Measurements from ENCODE around the gene ADAMTS6.
A peak's percentile ranks its signal among the peaks of the same experiment; 100 is the strongest.
"Not testable (repeated sequence)": the region's sequence is repeated elsewhere in the genome, so short reads cannot be mapped to it uniquely, and the experiment has no call there.

The ADAMTS6 gene

GRCh38 chr5:65192331-65192730 lies 289.4 kb downstream of the ADAMTS6 start:
- no peaks in the 10 kb centered on the region for H3K27me3 Mint-ChIP-seq
- no peak overlapping the region for H3K27ac Mint-ChIP-seq
- no peaks in the 10 kb centered on the region for H3K9me3 Mint-ChIP-seq
- H3K4me1 Mint-ChIP-seq (ENCODE audit: low read depth) = peaks cover 25% of the 10 kb centered on the region
- no peaks in the 10 kb centered on the region for H3K36me3 Mint-ChIP-seq (ENCODE audit: low read depth)
- H3K4me3 Mint-ChIP-seq = no peak overlapping the region

GRCh38 chr5:65191554-65192135 lies 290.1 kb downstream of the ADAMTS6 start:
- Mint-ChIP-seq H3K4me3 (no peak overlapping the region), H3K4me1 (ENCODE audit: low read depth) (peaks cover 25% of the 10 kb centered on the region), H3K27ac (no peak overlapping the region), H3K9me3 (no peaks in the 10 kb centered on the region), H3K36me3 (ENCODE audit: low read depth) (no peaks in the 10 kb centered on the region), H3K27me3 (no peaks in the 10 kb centered on the region)

DNA sequence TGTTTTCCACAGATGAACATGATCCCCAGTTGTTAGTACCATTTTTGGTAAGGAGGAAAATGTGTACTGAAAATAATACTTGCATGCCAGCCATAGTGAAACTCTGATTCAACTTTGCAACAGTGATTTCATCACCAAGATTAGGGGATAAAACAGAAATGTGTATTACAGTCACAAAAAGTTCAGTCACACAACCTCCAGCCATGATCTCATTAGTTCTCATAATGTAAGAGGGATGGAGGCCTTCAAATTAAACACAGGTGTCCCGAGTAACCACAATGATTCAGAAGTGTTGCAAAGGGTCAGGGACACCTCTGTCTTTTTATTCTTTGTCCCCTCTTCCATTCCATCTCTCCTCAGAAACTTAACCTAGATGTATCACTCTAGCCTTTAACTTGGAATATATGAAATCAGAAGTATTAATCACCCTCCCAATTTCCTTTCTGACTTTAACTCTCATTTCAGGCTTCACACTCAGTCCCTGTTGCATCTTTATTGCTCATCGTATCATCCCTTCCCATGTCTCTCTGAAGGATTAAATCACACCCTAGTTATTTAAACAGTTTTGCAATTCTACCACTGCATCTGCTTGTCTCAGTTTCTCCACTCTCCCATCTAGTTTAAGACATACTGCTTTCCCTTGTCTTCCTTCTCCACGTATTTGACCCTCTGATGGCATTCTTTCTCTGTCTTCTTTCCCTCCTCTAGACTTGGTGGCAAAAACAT lies 291.2 kb downstream of the ADAMTS6 start:
- Mint-ChIP-seq H3K36me3 (ENCODE audit: low read depth) (no peaks in the 10 kb centered on the region), H3K9me3 (no peaks in the 10 kb centered on the region), H3K27ac (peak overlapping the region; percentile 74), H3K4me1 (ENCODE audit: low read depth) (peaks cover 25% of the 10 kb centered on the region), H3K4me3 (peak overlapping the region; percentile 8), H3K27me3 (no peaks in the 10 kb centered on the region)

DNA sequence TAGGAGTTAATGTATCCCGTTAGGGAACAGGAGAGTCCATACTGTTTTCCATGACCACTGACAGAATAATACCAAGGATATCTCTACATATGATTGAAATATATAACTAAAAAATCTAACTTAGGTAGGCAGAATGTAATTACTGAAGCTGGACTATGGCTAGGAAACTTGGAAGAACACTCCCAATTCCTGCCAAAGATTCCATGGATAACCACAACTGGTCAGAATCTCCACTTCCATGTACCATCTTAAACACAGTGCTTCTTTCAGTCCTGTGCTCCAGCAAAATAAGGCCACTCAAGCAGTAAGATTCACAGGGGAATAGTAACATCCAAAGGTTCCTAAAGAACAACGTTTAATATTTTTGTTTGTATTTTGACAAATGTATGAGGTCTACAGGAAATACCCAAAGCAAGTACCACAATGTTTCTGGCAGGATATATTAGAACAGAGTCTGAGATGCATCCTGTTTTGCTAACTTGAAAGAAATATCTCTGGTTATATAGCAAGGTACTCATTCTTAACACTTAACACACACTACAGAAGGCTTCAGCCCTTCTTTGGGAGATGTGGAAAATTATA lies 295.0 kb downstream of the ADAMTS6 start:
- Mint-ChIP-seq H3K27ac (no peak overlapping the region), H3K4me3 (no peak overlapping the region), H3K4me1 (ENCODE audit: low read depth) (peaks cover 25% of the 10 kb centered on the region), H3K9me3 (no peaks in the 10 kb centered on the region), H3K36me3 (ENCODE audit: low read depth) (no peaks in the 10 kb centered on the region), H3K27me3 (no peaks in the 10 kb centered on the region)

GRCh38 chr5:65185468-65185867 lies 296.3 kb downstream of the ADAMTS6 start:
- Mint-ChIP-seq H3K4me3 (no peak overlapping the region), H3K36me3 (ENCODE audit: low read depth) (no peaks in the 10 kb centered on the region), H3K27me3 (no peaks in the 10 kb centered on the region), H3K4me1 (ENCODE audit: low read depth) (peaks cover 18% of the 10 kb centered on the region), H3K27ac (no peak overlapping the region), H3K9me3 (no peaks in the 10 kb centered on the region)

DNA sequence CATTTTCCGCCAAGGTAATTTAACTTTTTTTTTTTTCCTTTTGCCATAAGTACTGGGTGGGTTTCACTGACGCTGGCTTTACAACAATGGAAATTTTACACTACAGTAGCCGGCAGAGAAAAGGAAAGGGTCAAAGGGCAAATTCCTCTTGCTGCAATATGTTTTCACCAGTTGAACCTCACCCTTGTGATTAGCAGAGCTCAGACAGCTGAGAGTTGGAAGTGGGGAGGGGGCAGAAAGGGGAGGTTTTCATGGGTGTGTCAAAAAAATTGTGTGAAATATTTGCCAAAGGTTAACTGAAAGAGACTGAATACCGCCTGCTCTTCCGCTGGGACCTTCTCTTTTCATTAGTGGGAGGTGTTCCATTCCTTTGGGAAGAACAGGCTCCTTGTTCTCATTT lies 296.9 kb downstream of the ADAMTS6 start:
- Mint-ChIP-seq H3K4me3 (no peak overlapping the region), H3K9me3 (no peaks in the 10 kb centered on the region), H3K27me3 (no peaks in the 10 kb centered on the region), H3K27ac (no peak overlapping the region), H3K4me1 (ENCODE audit: low read depth) (peaks cover 11% of the 10 kb centered on the region), H3K36me3 (ENCODE audit: low read depth) (no peaks in the 10 kb centered on the region)

- H3K9me3 Mint-ChIP-seq; H3K36me3 Mint-ChIP-seq (ENCODE audit: low read depth); H3K4me3 Mint-ChIP-seq; H3K27ac Mint-ChIP-seq: not testable (repeated sequence)
- H3K4me1 Mint-ChIP-seq (ENCODE audit: low read depth) = peaks cover 12% of the 10 kb centered on the region
- peaks cover 17% of the 10 kb centered on the region for H3K27me3 Mint-ChIP-seq
These were observed 307.5 kb downstream of the ADAMTS6 start for GRCh38 chr5:65174231-65174630.

- no peaks in the 10 kb centered on the region for H3K9me3 Mint-ChIP-seq
These were observed 308.6 kb downstream of the ADAMTS6 start for GRCh38 chr5:65173130-65173525.

DNA sequence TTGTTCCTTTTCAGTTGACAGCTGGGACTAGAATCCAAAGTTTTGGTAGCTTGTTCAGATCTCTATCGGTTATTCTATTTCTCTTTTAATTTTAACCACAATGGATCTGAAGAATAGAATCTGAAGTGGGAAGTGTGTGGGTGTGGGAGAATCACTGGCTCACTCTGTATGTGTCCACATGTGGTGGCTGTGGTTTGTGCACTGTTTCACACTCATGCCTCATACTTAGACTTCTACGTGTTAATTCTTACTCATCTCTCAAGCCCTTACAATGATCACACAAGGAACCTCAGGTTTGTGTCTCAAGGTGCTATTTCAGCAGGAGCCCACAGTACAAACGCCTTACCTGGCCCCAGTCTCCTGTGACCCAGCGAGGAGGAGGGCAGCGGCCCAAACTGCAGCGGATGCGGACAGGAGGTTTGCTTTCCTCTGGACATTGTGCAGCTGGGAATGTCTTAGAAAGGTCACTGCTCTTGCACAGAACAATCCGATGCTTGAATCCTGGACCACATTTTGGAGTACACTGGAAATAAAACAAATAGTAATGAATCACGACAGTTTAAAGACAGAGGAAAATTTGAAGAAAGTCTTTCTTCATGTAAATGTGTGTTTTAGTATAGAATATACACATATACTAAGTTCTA lies 309.1 kb downstream of the ADAMTS6 start:
- Mint-ChIP-seq H3K36me3 (ENCODE audit: low read depth) (peaks cover 4% of the 10 kb centered on the region), H3K4me1 (ENCODE audit: low read depth) (peaks cover 12% of the 10 kb centered on the region), H3K27me3 (peaks cover 17% of the 10 kb centered on the region), H3K4me3 (no peak overlapping the region), H3K27ac (peak overlapping the region; percentile 29), H3K9me3 (no peaks in the 10 kb centered on the region)

More at GRCh38 chr5:65173130-65173525, 308.6 kb downstream of the ADAMTS6 start:
- Mint-ChIP-seq H3K27ac (no peak overlapping the region), H3K36me3 (ENCODE audit: low read depth) (peaks cover 4% of the 10 kb centered on the region), H3K4me3 (no peak overlapping the region), H3K4me1 (ENCODE audit: low read depth) (peaks cover 12% of the 10 kb centered on the region), H3K27me3 (peaks cover 17% of the 10 kb centered on the region)

DNA sequence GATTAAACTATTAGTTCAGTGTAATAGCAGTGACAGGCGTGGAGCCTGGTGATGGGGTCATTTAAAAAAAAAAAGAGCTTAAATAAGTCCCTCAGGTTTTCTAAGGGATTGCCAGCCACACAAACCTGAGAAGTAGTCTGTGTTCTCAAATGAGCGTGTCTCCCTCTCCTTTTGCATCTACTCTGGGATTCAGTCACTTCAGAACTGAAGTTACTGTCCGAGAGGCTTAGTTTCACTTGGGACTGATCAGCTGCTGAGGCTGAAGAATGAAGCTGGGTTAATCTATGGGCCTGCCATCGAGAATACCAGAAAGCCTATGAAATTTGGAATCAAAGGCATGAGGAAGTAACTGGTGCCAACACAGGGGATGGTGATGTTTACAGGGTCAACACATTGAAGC lies 310.1 kb downstream of the ADAMTS6 start:
- Mint-ChIP-seq H3K9me3 (no peaks in the 10 kb centered on the region), H3K27ac (no peak overlapping the region), H3K36me3 (ENCODE audit: low read depth) (peaks cover 4% of the 10 kb centered on the region), H3K4me3 (no peak overlapping the region), H3K27me3 (peaks cover 14% of the 10 kb centered on the region), H3K4me1 (ENCODE audit: low read depth) (peaks cover 12% of the 10 kb centered on the region)

- no peaks in the 10 kb centered on the region for H3K36me3 Mint-ChIP-seq (ENCODE audit: low read depth)
- no peaks in the 10 kb centered on the region for H3K9me3 Mint-ChIP-seq
- H3K4me3 Mint-ChIP-seq = no peak overlapping the region
- no peak overlapping the region for H3K27ac Mint-ChIP-seq
- no peaks in the 10 kb centered on the region for H3K4me1 Mint-ChIP-seq (ENCODE audit: low read depth)
- H3K27me3 Mint-ChIP-seq = peaks cover 4% of the 10 kb centered on the region
These were observed 318.0 kb downstream of the ADAMTS6 start for GRCh38 chr5:65163698-65164097.

DNA sequence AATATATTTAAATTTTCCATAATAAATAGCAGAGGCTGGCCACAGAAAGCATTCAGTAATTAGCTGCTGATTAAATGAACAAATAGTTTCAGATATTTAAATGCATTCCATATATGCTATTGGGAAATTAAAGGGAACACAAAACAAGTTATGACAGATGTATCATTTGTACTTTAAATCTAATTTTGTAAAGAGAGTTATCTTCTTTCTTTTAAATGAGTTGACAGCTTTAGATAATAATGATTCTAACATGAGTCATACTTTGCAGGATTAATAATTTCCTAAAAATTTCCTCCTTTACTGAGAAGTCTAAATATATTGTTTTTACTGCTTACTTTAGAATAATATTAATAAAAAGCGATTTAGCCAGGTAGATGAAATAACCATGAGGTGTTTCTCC lies 320.1 kb downstream of the ADAMTS6 start:
- H3K4me1 Mint-ChIP-seq (ENCODE audit: low read depth) = peaks cover 5% of the 10 kb centered on the region
- H3K36me3 Mint-ChIP-seq (ENCODE audit: low read depth) = no peaks in the 10 kb centered on the region
- peaks cover 4% of the 10 kb centered on the region for H3K27me3 Mint-ChIP-seq
- H3K27ac Mint-ChIP-seq = no peak overlapping the region
- no peak overlapping the region for H3K4me3 Mint-ChIP-seq
- H3K9me3 Mint-ChIP-seq = no peaks in the 10 kb centered on the region

DNA sequence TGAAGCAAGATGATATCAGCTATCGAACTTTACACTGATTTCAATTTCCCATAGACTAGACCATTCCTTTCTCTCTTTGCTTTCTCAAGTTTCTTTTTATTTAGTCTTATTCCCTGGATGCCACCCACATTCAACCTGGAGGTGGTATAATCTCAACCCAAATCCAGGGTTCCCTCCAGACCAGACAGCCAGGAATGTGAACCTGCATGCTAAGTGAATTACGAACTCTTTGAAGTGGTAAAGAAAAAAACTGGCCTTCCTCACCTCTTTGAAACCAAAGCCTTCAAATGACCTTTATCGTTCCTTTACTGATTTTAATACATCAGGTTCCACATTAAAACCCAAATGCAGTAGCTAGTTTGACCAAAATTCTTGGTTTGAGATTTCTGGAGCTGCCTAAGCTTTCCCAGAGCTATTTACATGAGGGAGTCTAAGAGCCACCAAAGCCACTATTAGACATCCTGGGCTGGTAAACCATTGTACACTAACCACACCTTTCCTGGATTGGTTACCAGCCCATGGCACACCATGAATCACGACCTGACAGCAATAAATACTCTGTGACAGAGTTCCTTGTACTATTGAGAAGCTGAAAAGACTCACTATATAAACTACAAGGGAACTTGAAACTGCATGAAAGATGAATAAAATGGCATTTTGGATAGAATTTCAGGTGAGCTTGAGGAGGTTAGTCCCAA lies 323.7 kb downstream of the ADAMTS6 start:
- no peaks in the 10 kb centered on the region for H3K9me3 Mint-ChIP-seq
- no peaks in the 10 kb centered on the region for H3K36me3 Mint-ChIP-seq (ENCODE audit: low read depth)
- no peak overlapping the region for H3K4me3 Mint-ChIP-seq
- no peak overlapping the region for H3K27ac Mint-ChIP-seq
- peaks cover 5% of the 10 kb centered on the region for H3K4me1 Mint-ChIP-seq (ENCODE audit: low read depth)
- H3K27me3 Mint-ChIP-seq = peaks cover 4% of the 10 kb centered on the region

DNA sequence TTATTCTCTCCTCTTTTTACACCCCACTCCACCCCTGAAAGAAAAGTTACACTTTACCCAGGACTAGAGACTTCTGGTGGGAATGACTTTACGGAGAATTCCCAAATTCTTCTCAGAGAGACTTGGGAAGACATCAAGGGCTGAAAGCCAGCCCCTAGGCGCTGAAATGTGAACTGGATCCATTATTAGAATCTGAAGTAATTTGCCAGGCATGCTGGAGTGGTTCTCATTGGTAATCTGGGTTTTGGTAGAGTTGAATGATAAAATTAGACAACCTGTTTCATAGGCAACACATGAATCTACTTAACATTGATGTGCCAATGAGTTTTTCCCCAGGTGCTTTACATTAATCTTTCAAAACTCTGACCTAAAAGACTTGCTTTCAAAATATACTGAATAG lies 324.8 kb downstream of the ADAMTS6 start:
- H3K4me3 Mint-ChIP-seq = no peak overlapping the region
- H3K9me3 Mint-ChIP-seq = no peaks in the 10 kb centered on the region
- no peak overlapping the region for H3K27ac Mint-ChIP-seq
- H3K27me3 Mint-ChIP-seq = peaks cover 4% of the 10 kb centered on the region
- no peaks in the 10 kb centered on the region for H3K36me3 Mint-ChIP-seq (ENCODE audit: low read depth)
- H3K4me1 Mint-ChIP-seq (ENCODE audit: low read depth) = peaks cover 5% of the 10 kb centered on the region

DNA sequence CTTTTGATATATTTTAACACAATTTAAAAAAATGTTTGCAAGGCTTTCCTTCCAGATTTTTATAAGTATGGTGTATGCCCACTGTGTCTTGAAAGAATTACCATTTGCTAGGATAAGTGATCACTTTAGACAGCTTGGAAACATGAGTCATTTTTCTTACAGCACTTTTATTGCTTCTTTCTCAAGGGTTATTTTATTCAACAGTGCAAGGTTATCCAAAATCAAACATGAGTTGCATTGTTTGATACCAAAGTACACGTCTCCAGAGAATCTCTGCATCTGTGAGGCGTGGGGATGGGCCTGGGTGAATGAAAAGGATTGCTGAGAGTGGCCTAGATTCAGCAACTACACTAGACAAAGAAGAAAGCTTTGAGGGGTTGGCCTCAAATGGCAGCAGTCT lies 329.6 kb downstream of the ADAMTS6 start:
- Mint-ChIP-seq H3K27ac (no peak overlapping the region), H3K9me3 (no peaks in the 10 kb centered on the region), H3K4me3 (no peak overlapping the region), H3K4me1 (ENCODE audit: low read depth) (no peaks in the 10 kb centered on the region), H3K27me3 (no peaks in the 10 kb centered on the region), H3K36me3 (ENCODE audit: low read depth) (no peaks in the 10 kb centered on the region)

Measured in stimulated activated naive CD8-positive, alpha-beta T cell treated with anti-CD3 and anti-CD28 coated beads, Interleukin-15, Interleukin-2, amounts not matched to agents 100 ng/mL and 50 ng/mL, for 24 hours (primary cell).